Neutrophil (primary cell): ENCODE data around the gene SLC66A3.

Experiments
- H3K27ac ChIP-seq: fragments of 200-600 bp; sonication (generic); 2 replicates; pipeline ENCODE4 v1.5.1; 2016; ENCODE audit warnings: mild to moderate bottlenecking, moderate library complexity
- H3K27me3 ChIP-seq: fragments of 200-600 bp; sonication (generic); 2 replicates; pipeline ENCODE4 v1.6.0; 2016; ENCODE audit warnings: mild to moderate bottlenecking
- H3K36me3 ChIP-seq: fragments of 200-600 bp; sonication (generic); 2 replicates; pipeline ENCODE4 v1.5.1; 2017
- H3K4me1 ChIP-seq, 2 experiments: fragments of 200-600 bp in 1 of 2; sonication (generic) in 1 of 2; 1 replicate in 1 of 2; 2 replicates in 1 of 2; pipeline versions ENCODE4 v1.5.1 to v1.6.1; 2013 to 2016; ENCODE audit warnings: low read depth in 1 of 2, low read length in 1 of 2, mild to moderate bottlenecking in 1 of 2, moderate library complexity in 1 of 2; ENCODE audit not compliant: control insufficient read depth in 1 of 2, insufficient read depth in 1 of 2
- H3K4me3 ChIP-seq, 2 experiments: fragments of 200-600 bp in 1 of 2; sonication (generic) in 1 of 2; 1 replicate in 1 of 2; 2 replicates in 1 of 2; pipeline ENCODE4 v1.5.1; 2013 to 2016; ENCODE audit warnings: low read depth in 1 of 2, low read length in 1 of 2, mild to moderate bottlenecking in 1 of 2, moderate library complexity in 1 of 2
- H3K9me3 ChIP-seq: fragments of 200-600 bp; sonication (generic); 2 replicates; pipeline ENCODE4 v1.5.1; 2016
- TF ChIP-seq, protein P1 (sequence below): fragments of 200-600 bp; sonication (generic); IDR thresholded peaks from 2 replicates; pipeline ENCODE4 v1.5.1; 2016; ENCODE audit warnings: antibody characterized with exemption

SLC66A3 gene

DNA sequence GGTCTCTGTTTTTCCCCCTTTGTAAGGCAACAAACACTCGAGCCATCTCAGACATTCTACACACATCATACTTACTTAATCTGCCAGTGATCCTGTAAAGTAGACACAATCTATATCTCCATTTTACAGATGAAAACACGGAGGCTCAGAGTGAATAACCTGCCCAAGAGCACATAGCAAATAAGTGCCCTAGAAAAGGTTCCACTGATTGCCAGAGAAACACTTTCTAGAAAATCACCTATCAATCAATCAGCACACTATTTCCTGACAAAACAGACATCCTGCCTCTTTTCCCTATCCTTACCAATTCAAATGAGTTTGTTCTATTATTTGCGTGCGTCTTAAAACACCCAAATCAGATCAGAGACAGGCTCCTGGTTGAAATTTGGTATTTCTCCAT is 23.9 kb downstream of the SLC66A3 start:
- Histone ChIP-seq H3K9me3 (no peaks in the 10 kb centered on the region), H3K27ac (no peak overlapping the region), H3K36me3 (peaks cover 19% of the 10 kb centered on the region), H3K4me3 (no peak overlapping the region), H3K4me1 (peaks cover 14 to 24% of the 10 kb centered on the region in 2 experiments), H3K27me3 (no peaks in the 10 kb centered on the region)
- TF ChIP-seq, protein P1, sequence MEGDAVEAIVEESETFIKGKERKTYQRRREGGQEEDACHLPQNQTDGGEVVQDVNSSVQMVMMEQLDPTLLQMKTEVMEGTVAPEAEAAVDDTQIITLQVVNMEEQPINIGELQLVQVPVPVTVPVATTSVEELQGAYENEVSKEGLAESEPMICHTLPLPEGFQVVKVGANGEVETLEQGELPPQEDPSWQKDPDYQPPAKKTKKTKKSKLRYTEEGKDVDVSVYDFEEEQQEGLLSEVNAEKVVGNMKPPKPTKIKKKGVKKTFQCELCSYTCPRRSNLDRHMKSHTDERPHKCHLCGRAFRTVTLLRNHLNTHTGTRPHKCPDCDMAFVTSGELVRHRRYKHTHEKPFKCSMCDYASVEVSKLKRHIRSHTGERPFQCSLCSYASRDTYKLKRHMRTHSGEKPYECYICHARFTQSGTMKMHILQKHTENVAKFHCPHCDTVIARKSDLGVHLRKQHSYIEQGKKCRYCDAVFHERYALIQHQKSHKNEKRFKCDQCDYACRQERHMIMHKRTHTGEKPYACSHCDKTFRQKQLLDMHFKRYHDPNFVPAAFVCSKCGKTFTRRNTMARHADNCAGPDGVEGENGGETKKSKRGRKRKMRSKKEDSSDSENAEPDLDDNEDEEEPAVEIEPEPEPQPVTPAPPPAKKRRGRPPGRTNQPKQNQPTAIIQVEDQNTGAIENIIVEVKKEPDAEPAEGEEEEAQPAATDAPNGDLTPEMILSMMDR = no peak

DNA sequence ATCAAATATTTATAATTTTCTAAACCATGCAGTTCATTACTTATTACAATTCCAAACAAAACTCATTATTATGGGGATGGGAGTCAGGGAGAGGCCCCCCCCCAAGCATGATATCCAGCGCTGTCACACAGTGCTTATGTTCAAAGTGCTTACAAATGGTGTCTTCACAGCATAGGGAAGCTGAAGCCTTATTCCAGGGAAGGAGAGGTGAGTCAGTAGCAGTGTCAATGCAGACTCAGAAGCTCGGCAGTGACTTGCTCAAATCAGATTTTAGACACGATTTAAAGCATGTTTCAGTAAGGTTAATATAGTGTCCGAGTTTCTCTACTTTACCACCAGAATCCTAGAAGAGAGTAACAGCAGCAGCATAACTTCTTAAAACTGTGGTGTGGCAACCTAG is 24.6 kb downstream of the SLC66A3 start:
- Histone ChIP-seq H3K4me3 (no peak overlapping the region), H3K27ac (no peak overlapping the region), H3K4me1 (peaks cover 12 to 18% of the 10 kb centered on the region in 2 experiments), H3K9me3 (no peaks in the 10 kb centered on the region), H3K27me3 (no peaks in the 10 kb centered on the region), H3K36me3 (peaks cover 19% of the 10 kb centered on the region)
- TF ChIP-seq, protein P1 = no peak

DNA sequence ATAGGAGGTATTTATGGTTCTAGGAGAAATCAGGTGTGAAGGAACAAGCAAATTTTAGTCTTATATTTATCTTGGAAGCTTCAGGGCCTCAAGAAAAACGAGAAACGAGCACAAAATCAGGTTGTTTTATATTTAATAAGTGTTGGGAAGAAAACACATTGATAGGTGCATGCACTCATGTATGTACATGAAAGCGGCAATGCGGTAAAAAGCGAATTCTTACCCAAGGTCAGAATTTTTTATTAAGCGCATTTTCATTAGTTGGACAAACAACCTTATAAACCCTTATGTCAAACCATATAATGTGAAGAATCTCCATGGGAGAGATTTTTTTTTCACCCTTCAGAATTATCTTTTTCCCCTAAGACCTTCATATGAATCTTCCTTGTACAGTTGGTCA is 25.4 kb downstream of the SLC66A3 start:
- Histone ChIP-seq H3K36me3 (peaks cover 19% of the 10 kb centered on the region), H3K27ac (no peak overlapping the region), H3K4me3 (no peak overlapping the region), H3K9me3 (no peaks in the 10 kb centered on the region), H3K4me1 (peaks cover 4 to 11% of the 10 kb centered on the region in 2 experiments), H3K27me3 (no peaks in the 10 kb centered on the region)
- TF ChIP-seq, protein P1 = no peak

DNA sequence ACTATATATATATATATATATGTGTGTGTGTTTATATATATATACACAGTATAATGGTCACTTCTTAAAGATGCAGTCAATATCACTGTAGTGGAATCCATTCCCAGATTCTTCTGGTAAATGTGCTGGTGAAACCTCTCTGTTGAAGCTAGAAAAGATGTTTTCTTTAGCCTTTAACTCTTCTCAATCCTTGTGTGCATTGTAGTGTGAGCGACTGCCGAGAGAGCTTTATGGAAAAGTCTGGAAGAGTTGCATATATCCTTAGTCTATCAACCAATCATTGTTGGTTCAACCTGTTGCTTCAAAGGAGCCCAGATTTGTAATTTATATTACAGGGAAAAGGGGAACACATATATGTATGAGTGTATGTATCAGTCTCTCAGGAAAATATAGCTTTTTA is 27.7 kb downstream of the SLC66A3 start:
- H3K4me3 ChIP-seq = no peak overlapping the region
- no peaks in the 10 kb centered on the region for H3K27me3 ChIP-seq
- H3K9me3 ChIP-seq = no peaks in the 10 kb centered on the region
- no peak overlapping the region for H3K27ac ChIP-seq
- TF ChIP-seq, protein P1 = no peak
- peaks cover 8 to 12% of the 10 kb centered on the region in 2 experiments for H3K4me1 ChIP-seq
- H3K36me3 ChIP-seq = peaks cover 19% of the 10 kb centered on the region

DNA sequence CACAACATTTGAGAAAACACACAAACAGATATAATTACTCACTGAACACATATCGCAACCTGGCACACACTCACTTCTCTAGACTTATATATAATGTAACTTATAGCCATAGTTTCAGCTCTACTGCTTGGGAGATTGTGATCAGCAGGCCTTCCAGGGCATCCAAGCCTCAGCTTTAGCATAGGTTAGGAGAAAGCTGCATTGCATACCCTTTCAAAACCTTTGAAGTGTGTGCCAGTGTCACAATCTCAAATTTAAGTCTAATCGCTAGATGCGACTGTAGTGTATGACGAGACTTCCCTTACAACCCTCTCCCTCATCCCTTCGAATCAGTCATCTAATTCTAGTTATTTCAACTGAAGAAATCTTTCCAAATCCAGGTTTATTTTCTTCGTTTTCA is 30.9 kb downstream of the SLC66A3 start:
- Histone ChIP-seq H3K36me3 (peaks cover 29% of the 10 kb centered on the region), H3K27me3 (no peaks in the 10 kb centered on the region), H3K4me1 (peaks cover 7 to 11% of the 10 kb centered on the region in 2 experiments), H3K9me3 (no peaks in the 10 kb centered on the region), H3K4me3 (no peak overlapping the region), H3K27ac (no peak overlapping the region)
- TF ChIP-seq, protein P1 = no peak
